NCI-H1092 treated with DMSO at 0.1 percent for 48 hours (cell line): ENCODE data around the gene TNFRSF6B.

ENCODE experiments used
- DNase-seq: peaks from one replicate; lab custom pipeline; 2025; lab: John Stamatoyannopoulos, UW

The TNFRSF6B gene

DNA sequence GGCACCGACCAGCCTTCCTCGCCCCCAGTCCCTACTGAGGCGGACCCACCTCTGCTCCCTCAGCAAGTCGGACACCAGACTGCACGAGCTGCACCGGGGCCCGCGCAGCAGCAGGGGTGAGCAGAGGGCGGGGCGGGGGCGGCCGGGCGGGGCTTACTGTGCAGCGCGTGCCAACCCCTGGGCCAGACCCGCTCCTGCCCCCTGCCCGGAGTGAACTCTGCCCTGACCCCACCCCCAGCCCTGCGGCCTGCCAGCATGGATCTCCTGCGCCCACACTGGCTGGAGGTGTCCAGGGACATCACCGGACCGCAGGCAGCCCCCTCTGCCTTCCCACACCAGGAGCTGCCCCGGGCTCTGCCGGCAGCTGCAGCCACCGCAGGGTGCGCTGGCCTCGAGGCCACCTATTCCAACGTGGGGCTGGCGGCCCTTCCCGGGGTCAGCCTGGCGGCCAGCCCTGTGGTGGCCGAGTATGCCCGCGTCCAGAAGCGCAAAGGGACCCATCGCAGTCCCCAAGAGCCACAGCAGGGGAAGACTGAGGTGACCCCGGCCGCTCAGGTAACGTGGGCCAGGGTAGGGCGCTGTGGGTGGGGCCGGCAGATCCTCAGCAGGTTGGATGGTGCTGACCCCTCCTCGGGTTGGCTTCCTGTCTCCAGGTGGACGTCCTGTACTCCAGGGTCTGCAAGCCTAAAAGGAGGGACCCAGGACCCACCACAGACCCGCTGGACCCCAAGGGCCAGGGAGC lies 41.7 kb downstream of the TNFRSF6B start:
- no peak for DNase-seq

- DNase-seq = peak; percentile 20
Observed at GRCh38 chr20:63738687-63739129, 42.3 kb downstream of the TNFRSF6B start.

DNA sequence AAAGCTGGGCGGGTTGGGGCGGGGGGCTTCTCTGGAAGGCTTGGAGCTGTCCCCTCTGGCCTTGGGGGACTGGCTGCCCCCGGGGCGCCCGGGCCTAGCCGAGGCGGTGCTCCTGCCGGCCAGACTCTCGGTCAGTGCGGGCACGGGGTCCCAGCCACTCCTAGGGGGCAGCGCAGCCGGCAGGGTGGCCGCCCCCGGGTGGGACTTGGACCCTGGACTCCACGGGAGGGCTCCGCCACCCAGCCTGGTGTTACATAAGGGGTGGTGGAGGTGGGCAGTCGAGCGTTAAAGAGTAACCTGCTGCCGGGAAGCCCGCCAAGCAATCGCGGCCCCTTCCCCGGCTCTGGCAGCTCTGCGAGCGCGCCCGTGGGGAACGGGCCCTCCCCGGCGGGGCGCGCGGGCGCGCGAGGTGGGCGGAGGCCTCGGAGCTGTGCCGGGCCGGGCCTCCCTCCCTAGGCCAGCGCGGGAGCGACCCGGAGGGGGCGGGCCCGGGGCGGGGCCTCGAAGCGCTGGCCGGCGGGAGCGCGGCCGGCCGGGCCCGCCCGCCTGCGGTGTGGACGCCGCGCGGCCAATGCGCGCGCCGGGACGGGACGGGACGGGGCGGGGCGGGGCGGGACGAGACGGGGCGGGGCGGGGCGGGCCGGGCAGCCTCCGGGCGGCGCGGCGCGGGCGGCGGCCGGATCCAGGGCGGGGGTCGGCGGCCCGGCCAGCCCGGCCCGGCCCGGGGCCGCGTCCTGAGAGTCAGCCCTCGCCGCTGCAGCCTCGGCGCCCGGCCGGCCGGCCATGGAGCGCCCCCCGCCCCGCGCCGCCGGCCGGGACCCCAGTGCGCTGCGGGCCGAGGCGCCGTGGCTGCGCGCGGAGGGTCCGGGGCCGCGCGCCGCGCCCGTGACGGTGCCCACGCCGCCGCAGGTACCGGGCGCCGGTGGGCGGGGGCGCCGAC lies 42.9 kb downstream of the TNFRSF6B start, which contains the start of gene SLC2A4RG:
TSS of gene SLC2A4RG (plus strand) at position 647 of the 940 bp plus-strand sequence. CDS start at position 784, 137 bp downstream.
- DNase-seq = peak; percentile 60

GRCh38 chr20:63740070-63740626 lies 43.7 kb downstream of the TNFRSF6B start:
- no peak for DNase-seq

DNA sequence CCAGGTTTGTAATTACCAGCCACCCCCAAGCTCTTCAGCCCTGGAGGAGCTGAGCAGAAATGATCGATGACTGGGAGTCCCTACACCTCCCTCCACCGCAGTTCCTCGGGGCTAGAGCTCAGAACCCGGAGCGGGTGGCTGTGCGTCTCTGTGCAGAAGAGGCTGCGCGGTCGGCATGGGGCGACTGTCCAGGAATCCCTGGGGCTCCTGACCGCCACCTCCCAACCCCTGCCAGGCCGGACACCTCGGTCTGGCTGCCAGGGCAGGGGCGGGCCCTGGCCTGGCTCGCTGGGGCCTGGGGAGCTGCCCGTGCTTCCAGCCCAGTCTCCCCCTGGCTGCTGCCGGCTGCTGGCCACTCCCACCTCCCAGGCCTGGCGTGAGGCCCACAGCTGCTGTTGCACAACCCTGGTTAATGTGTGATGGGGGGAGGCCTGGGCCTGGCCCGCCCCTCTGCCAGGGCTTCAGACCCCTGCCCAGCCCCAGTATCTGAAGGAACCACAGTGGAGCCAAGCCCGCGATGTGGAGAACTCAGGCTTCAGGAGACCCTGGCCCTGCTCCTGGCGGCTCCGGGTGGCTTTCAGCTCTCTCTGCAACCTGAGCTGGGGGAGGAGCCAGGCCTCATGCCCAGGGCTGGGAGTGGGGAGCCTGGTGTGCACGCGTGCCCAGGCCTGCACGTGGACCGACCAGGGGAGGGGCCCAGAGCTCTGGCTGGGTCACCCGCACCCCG lies 44.3 kb downstream of the TNFRSF6B start:
- DNase-seq = peak; percentile 70

GRCh38 chr20:63741354-63741675 lies 44.9 kb downstream of the TNFRSF6B start:
- DNase-seq = no peak

- DNase-seq = no peak
Observed at GRCh38 chr20:63741676-63742380, 45.4 kb downstream of the TNFRSF6B start.

- no peak for DNase-seq
Observed at GRCh38 chr20:63742381-63743024, 46.1 kb downstream of the TNFRSF6B start.

GRCh38 chr20:63743210-63743970 lies 46.9 kb downstream of the TNFRSF6B start:
- DNase-seq = no peak

DNA sequence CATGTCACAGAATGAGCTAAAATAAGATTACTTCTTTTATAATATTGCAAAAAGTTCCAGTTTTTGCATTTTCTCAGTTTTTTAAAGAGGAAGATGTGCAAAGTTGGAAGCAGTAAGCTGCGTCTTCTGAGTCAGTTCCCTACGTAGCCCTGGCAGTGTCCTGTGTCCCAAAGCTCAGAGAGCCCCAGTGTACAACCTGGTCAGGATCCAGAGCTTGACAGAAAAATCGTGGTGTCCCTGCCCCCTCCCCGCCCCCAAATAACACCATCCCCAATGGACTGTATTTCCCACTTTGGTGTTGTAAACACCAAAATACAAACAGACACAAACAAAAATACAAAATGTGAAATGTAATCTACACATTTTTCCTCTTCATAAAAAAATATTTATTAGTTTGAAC lies 47.7 kb downstream of the TNFRSF6B start:
- no peak for DNase-seq

DNA sequence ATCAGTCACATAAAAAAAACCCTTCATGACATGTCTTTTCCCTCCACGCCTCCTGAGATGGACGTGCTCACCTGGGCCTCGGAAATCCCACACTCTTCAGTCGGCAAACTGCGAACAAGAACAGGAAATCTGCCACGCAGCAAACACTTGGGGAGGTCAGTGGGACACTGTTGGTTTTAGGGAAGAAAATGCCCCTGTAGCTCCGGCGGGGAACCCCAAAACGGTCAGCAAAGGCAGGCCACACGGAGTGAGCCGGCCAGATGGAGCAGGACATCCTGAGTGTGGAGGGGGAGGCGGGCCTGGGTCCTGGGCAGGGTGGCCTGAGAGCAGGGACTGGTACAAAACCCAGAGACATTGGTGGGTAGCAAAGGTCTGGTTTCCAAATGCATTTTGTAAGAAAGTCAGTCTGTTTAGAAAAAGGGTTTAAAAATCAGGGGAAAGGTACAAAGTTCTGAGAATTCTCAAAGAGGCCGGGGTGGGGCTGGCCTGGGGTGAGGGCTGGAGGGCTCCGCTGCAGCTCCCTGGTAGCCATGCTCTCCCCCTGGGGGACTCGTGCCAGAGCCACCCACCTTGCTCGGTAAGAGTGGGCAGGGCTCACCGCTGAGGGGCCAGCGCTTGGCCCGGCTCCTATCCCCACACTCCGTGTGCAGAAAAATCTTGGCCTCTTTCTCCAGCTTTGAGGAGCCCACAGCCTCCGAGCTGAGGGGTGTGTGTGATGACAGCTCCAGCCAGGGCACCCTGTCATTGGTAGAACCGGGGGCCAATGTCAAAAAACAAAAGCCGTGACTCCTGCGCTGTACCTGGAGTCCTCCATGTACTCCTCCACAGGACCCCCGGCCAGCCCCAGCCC lies 48.3 kb downstream of the TNFRSF6B start:
- DNase-seq = no peak

DNA sequence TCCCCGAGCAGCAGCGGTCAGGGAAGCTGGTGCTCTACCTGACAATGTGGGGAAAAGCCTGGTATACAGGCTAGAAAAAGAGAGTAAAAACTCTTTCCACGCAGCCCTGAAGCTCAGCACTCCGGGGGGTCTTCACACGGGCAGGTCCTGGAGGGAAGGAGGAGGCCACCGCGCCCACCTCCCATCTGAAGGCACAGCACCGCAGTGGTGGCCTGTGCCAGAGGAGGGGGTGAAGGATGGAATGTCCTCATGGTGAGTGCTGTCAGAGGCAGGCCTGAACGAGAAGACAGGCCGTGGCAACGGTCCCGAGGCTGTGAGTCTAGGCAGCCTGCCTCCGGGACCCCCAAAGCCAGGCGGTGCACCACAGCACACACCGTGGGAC lies 49.0 kb downstream of the TNFRSF6B start:
- DNase-seq = no peak

GRCh38 chr20:63745961-63746731 lies 49.7 kb downstream of the TNFRSF6B start:
- no peak for DNase-seq

DNA sequence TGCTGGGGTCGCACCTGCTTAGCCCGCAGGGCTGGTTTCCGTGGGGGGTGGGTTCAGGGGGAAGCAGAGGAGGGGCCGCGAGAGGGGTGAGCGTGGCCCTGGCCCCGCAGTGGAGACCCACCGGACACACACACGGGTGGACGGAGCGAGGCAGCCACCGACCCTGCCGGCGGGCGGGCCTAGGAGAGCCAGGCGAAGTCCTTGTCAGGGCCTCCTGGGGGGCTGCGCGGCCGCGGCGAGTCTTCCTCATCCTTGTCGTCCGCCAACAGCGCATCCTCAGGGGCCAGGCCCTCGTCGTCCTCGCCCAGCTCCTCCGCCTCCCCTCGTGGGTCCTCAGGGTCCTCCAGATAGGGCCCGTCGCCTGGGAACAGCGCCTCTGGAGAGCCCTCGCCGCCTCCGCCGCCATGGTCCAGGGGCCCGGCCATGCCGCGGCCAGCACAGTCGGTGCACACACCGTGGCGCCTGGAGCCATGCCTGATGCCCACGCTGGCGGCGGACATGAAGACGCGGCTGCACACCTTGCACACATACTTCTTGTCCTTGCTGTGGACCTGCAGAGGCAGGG lies 50.4 kb downstream of the TNFRSF6B start:
- no peak for DNase-seq

DNA sequence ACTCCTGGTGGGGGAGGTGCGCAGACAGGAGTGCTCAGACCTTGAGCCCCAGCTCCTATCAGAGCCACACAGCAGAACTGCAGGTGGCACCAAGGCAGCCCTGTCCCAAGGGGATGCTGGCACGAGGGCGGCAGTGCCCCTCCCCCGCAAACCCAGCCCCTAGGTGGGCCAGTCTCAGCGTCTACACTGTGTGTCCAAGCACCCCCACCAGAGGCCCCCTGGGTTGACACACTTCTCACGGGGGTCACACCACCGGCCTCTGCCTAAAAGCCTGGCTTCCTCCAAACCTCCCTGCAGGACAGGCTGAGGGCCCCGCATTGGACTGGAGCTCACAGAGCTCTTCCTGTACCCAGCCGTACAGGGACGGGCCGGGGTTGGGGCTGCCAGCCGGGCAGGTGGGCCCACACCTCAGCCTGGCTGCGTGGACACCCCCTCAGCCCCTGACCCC lies 51.2 kb downstream of the TNFRSF6B start:
- no peak for DNase-seq
